ENCODE results near the gene ACSBG1.

DNA sequence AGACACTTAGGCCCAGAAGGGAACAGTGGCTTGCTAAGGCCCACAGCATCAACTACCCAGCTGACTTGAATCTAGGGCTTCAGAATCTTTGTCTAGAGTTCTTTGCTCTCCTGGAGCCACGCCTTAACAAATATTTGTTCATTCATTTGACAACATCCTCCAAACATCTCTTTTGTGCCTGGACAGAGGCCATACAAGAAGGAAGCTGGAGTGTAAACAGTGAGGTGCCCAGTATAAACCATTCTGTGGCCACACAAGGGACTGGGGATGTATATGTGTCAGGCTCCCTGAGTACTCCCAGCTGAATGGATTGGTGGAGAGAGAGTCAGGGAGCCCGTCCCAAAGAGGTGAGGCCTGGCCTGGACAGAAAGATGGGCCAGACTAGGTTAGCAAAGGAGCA lies 106.5 kb downstream of the ACSBG1 start:
- no peak for TF ChIP-seq CTCF (IDR thresholded peaks at IDR 0.05)
- TF ChIP-seq POLR2A (IDR thresholded peaks at IDR 0.05) = no peak

Measured in esophagus squamous epithelium (tissue), 4 donors.